SU-DHL-6 (cell line): Measurements from ENCODE around the gene DNAAF8.

Experiments
- EZH2phosphoT487 ChIP-seq: fragments of 200-600 bp; sonication (generic), shearing (Covaris generic); conservative IDR thresholded peaks from 2 replicates; pipeline ENCODE4 v1.6.1; 2018; ENCODE audit warnings: mild to moderate bottlenecking, antibody characterized with exemption, low read length, moderate library complexity, mixed read lengths
- TF ChIP-seq, protein P1 (sequence below): fragments of 200-600 bp; sonication (generic); IDR thresholded peaks from one replicate; pipeline ENCODE4 v1.5.1; 2017; ENCODE audit warnings: antibody characterized with exemption, mild to moderate bottlenecking, low read length, moderate library complexity; ENCODE audit not compliant: insufficient read depth, poor library complexity, severe bottlenecking

DNA sequence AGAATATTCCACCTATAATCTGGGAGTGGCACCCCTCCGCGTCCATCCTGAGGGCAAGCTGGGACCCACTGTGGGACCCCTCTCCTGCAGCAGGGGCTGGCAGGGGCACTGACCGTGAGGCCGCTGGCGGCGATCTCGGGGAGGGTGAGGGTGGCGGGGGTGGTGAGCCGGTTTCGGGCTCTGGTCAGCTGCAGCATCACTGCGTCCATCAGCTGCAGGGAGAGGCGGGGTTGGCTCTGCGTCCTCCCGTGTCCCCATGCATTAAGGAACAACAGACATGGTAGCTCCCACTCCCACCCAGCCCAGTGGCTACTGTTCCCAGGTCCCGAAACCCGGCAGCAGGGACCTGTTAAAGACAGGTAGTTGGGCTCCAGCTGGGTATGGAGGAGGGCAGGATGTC lies 64.1 kb downstream of the DNAAF8 start:
- TF ChIP-seq EZH2phosphoT487 = no peak
- TF ChIP-seq, protein P1, sequence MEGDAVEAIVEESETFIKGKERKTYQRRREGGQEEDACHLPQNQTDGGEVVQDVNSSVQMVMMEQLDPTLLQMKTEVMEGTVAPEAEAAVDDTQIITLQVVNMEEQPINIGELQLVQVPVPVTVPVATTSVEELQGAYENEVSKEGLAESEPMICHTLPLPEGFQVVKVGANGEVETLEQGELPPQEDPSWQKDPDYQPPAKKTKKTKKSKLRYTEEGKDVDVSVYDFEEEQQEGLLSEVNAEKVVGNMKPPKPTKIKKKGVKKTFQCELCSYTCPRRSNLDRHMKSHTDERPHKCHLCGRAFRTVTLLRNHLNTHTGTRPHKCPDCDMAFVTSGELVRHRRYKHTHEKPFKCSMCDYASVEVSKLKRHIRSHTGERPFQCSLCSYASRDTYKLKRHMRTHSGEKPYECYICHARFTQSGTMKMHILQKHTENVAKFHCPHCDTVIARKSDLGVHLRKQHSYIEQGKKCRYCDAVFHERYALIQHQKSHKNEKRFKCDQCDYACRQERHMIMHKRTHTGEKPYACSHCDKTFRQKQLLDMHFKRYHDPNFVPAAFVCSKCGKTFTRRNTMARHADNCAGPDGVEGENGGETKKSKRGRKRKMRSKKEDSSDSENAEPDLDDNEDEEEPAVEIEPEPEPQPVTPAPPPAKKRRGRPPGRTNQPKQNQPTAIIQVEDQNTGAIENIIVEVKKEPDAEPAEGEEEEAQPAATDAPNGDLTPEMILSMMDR = no peak
